ENCODE data around the gene GPC6. TPM values are rescaled to one million over a fixed set of nuclear protein-coding genes. Genes with fewer than 3 reads are reported as not detected.

GPC6 gene
- polyA plus RNA-seq, 1 donor from 2014 or later, result 9.0 TPM

GRCh38 chr13:93552596-93552995 is 326.0 kb downstream of the GPC6 start:
- no peak for TF ChIP-seq POLR2AphosphoS5 (IDR thresholded peaks at IDR 0.05)
- TF ChIP-seq EZH2 (IDR thresholded peaks at IDR 0.05; ENCODE audit: borderline replicate concordance, insufficient read depth, low read length, poor library complexity, severe bottlenecking), result no peak
- no peak for TF ChIP-seq TAF1 (IDR thresholded peaks at IDR 0.05; ENCODE audit: low read depth)
- no peak for TF ChIP-seq CTCF (IDR thresholded peaks at IDR 0.05; ENCODE audit: poor library complexity, severe bottlenecking)
- TF ChIP-seq SMC3 (conservative IDR thresholded peaks at IDR 0.05; ENCODE audit: poor library complexity), result no peak
- TF ChIP-seq REST (IDR thresholded peaks at IDR 0.05; ENCODE audit: borderline replicate concordance), result no peak
- TF ChIP-seq EP300 (conservative IDR thresholded peaks at IDR 0.05; ENCODE audit: poor library complexity, severe bottlenecking), result no peak
- no peak for TF ChIP-seq RAD21 (conservative IDR thresholded peaks at IDR 0.05)
- TF ChIP-seq MXI1 (conservative IDR thresholded peaks at IDR 0.05; ENCODE audit: poor library complexity, severe bottlenecking), result no peak
- Histone ChIP-seq H3F3A (ENCODE audit: insufficient read depth, low read length, poor library complexity, severe bottlenecking) (no peaks in the 10 kb centered on the region), H3K9ac (ENCODE audit: low read length) (no peak overlapping the region), H2AFZ (ENCODE audit: low read depth, low read length) (no peak overlapping the region), H3K9me3 (ENCODE audit: low read length) (no peaks in the 10 kb centered on the region), H3K4me3 (ENCODE audit: low read length) (no peak overlapping the region), H3K79me2 (replicated peaks; ENCODE audit: insufficient read depth, low read length) (no peaks in the 10 kb centered on the region), H3K27ac (ENCODE audit: low read length) (no peak overlapping the region), H3K27me3 (ENCODE audit: insufficient read depth, low read depth, low read length) (no peaks in the 10 kb centered on the region), H3K36me3 (ENCODE audit: insufficient read depth, low read length) (no peaks in the 10 kb centered on the region), H3K4me2 (ENCODE audit: low read length) (no peak overlapping the region), H3K9me2 (ENCODE audit: insufficient read depth, low read length) (no peaks in the 10 kb centered on the region), H4K20me1 (ENCODE audit: insufficient read depth) (no peaks in the 10 kb centered on the region)

GRCh38 chr13:93554514-93554913 is 327.9 kb downstream of the GPC6 start:
- Histone ChIP-seq H3K4me2 (ENCODE audit: low read length) (no peak overlapping the region), H3K79me2 (replicated peaks; ENCODE audit: insufficient read depth, low read length) (no peaks in the 10 kb centered on the region), H3K27me3 (ENCODE audit: insufficient read depth, low read depth, low read length) (no peaks in the 10 kb centered on the region), H3K9ac (ENCODE audit: low read length) (no peak overlapping the region), H3K9me3 (ENCODE audit: low read length) (no peaks in the 10 kb centered on the region), H3K4me3 (ENCODE audit: low read length) (no peak overlapping the region), H3K27ac (ENCODE audit: low read length) (no peak overlapping the region), H3K36me3 (ENCODE audit: insufficient read depth, low read length) (no peaks in the 10 kb centered on the region), H4K20me1 (ENCODE audit: insufficient read depth) (no peaks in the 10 kb centered on the region), H3K9me2 (ENCODE audit: insufficient read depth, low read length) (no peaks in the 10 kb centered on the region), H3F3A (ENCODE audit: insufficient read depth, low read length, poor library complexity, severe bottlenecking) (no peaks in the 10 kb centered on the region), H2AFZ (ENCODE audit: low read depth, low read length) (no peak overlapping the region)
- TF ChIP-seq REST (IDR thresholded peaks at IDR 0.05; ENCODE audit: borderline replicate concordance) (no peak), SMC3 (conservative IDR thresholded peaks at IDR 0.05; ENCODE audit: poor library complexity) (no peak), MXI1 (conservative IDR thresholded peaks at IDR 0.05; ENCODE audit: poor library complexity, severe bottlenecking) (no peak), TAF1 (IDR thresholded peaks at IDR 0.05; ENCODE audit: low read depth) (no peak), CTCF (IDR thresholded peaks at IDR 0.05; ENCODE audit: poor library complexity, severe bottlenecking) (no peak), RAD21 (conservative IDR thresholded peaks at IDR 0.05) (no peak), EP300 (conservative IDR thresholded peaks at IDR 0.05; ENCODE audit: poor library complexity, severe bottlenecking) (no peak), EZH2 (IDR thresholded peaks at IDR 0.05; ENCODE audit: borderline replicate concordance, insufficient read depth, low read length, poor library complexity, severe bottlenecking) (no peak), POLR2AphosphoS5 (IDR thresholded peaks at IDR 0.05) (no peak)

Measured in neural cell (in vitro differentiated cells).